IMR-90 (cell line): ENCODE measurements around the gene TK1. TPM values are rescaled to one million over a fixed set of nuclear protein-coding genes. Genes with fewer than 3 reads are reported as not detected.

Experiments
- ATAC-seq: fragments of 200-7000 bp; cut with Tn5 transposase; 2 replicates; pipeline ENCODE4 v1.9.1; 2020; ENCODE audit warnings: low read depth, mild to moderate bottlenecking, moderate library complexity
- BruUV-seq: library from RNA; stranded (reverse); fragments of 400-500 nt; replicated peaks from 2 replicates; lab custom pipeline; 2021; lab: Mats Ljungman, UMichigan
- CTCF ChIA-PET: fragments of 300-600 bp; formaldehyde crosslinking; extraction: SDS; loops from one replicate; lab custom pipeline; 2021; ENCODE audit warnings: antibody characterized with exemption; lab: Yijun Ruan, JAX
- POLR2A ChIA-PET: fragments of 300-600 bp; sonication (Branson Sonifier 250); formaldehyde crosslinking; loops from one replicate; lab custom pipeline; 2022; ENCODE audit warnings: antibody characterized with exemption; ENCODE audit not compliant: unreplicated experiment; lab: Charles Lee
- DNase-seq: peaks from one replicate; pipeline ENCODE4 v3.0.0; 2013
- H2AFZ ChIP-seq: replicated peaks from 2 replicates; pipeline ENCODE3; 2013; ENCODE audit warnings: low read length, mild to moderate bottlenecking; ENCODE audit not compliant: poor library complexity
- H2AK5ac ChIP-seq: 2 replicates; pipeline ENCODE4 v1.6.1; 2013; ENCODE audit warnings: low read depth, low read length, inconsistent platforms
- H2AK9ac ChIP-seq: replicated peaks from 2 replicates; pipeline ENCODE3; 2013; ENCODE audit warnings: mild to moderate bottlenecking, low read depth, low read length, moderate library complexity; ENCODE audit not compliant: poor library complexity
- H2BK120ac ChIP-seq: 2 replicates; pipeline ENCODE4 v1.6.1; 2013; ENCODE audit warnings: low read depth, low read length, inconsistent platforms
- H2BK15ac ChIP-seq: 3 replicates; pipeline ENCODE4 v1.6.1; 2013; ENCODE audit warnings: low read depth, low read length, inconsistent platforms
- H2BK20ac ChIP-seq: 2 replicates; pipeline ENCODE4 v1.6.1; 2013; ENCODE audit warnings: low read depth, mild to moderate bottlenecking, inconsistent platforms, low read length, moderate library complexity
- H2BK5ac ChIP-seq: 2 replicates; pipeline ENCODE4 v1.6.1; 2013; ENCODE audit warnings: mild to moderate bottlenecking, low read depth, low read length, inconsistent platforms; ENCODE audit not compliant: poor library complexity, severe bottlenecking
- H3K14ac ChIP-seq: replicated peaks from 2 replicates; pipeline ENCODE4 v1.6.1; 2013; ENCODE audit warnings: low read depth, low read length, inconsistent platforms
- H3K18ac ChIP-seq: 2 replicates; pipeline ENCODE4 v1.6.1; 2013; ENCODE audit warnings: low read depth, low read length, control low read depth
- H3K23ac ChIP-seq: 2 replicates; pipeline ENCODE4 v1.6.1; 2013; ENCODE audit warnings: low read depth, low read length, inconsistent platforms
- H3K27ac ChIP-seq: 2 replicates; pipeline ENCODE4 v1.5.1; 2013; ENCODE audit warnings: mild to moderate bottlenecking, control low read depth, low read length; ENCODE audit not compliant: insufficient read depth
- H3K27me3 ChIP-seq: 2 replicates; pipeline ENCODE4 v1.6.1; 2013; ENCODE audit warnings: low read length; ENCODE audit not compliant: control insufficient read depth, insufficient read depth
- H3K36me3 ChIP-seq: 2 replicates; pipeline ENCODE4 v1.6.1; 2013; ENCODE audit warnings: low read length, mixed read lengths; ENCODE audit not compliant: control insufficient read depth, insufficient read depth
- H3K4ac ChIP-seq: 2 replicates; pipeline ENCODE4 v1.6.1; 2013; ENCODE audit warnings: low read depth, low read length, inconsistent platforms
- H3K4me1 ChIP-seq: 2 replicates; pipeline ENCODE4 v1.6.1; 2013; ENCODE audit warnings: low read length, mixed read lengths; ENCODE audit not compliant: control insufficient read depth, insufficient read depth
- H3K4me2 ChIP-seq: 2 replicates; pipeline ENCODE4 v1.6.1; 2013; ENCODE audit warnings: low read depth, mild to moderate bottlenecking, control low read depth, low read length, moderate library complexity
- H3K4me3 ChIP-seq: 2 replicates; pipeline ENCODE4 v1.5.1; 2013; ENCODE audit warnings: low read depth, mild to moderate bottlenecking, control low read depth, low read length, moderate library complexity; ENCODE audit not compliant: insufficient read depth
- H3K56ac ChIP-seq: 2 replicates; pipeline ENCODE4 v1.6.1; 2013; ENCODE audit warnings: low read length, inconsistent platforms; ENCODE audit not compliant: insufficient read depth; ENCODE audit errors: extremely low read depth
- H3K79me1 ChIP-seq, 2 experiments: 2 replicates each; pipeline ENCODE4 v1.6.1; 2013; ENCODE audit warnings: low read length in 2 of 2, inconsistent platforms in 1 of 2, low read depth in 1 of 2
- H3K9ac ChIP-seq: 2 replicates; pipeline ENCODE4 v1.6.1; 2013; ENCODE audit warnings: low read depth, low read length, control low read depth
- H3K9me1 ChIP-seq: 2 replicates; pipeline ENCODE4 v1.6.1; 2013; ENCODE audit warnings: low read length, inconsistent platforms; ENCODE audit not compliant: insufficient read depth
- H3K9me3 ChIP-seq: 2 replicates; pipeline ENCODE4 v1.6.1; 2013; ENCODE audit warnings: low read length; ENCODE audit not compliant: control insufficient read depth, insufficient read depth
- H4K20me1 ChIP-seq: 2 replicates; pipeline ENCODE4 v1.6.1; 2013; ENCODE audit warnings: low read length, inconsistent platforms; ENCODE audit not compliant: insufficient read depth
- H4K5ac ChIP-seq: 2 replicates; pipeline ENCODE4 v1.6.1; 2013; ENCODE audit warnings: mild to moderate bottlenecking, low read depth, low read length, control low read depth
- H4K8ac ChIP-seq, 2 experiments: 2 replicates each; pipeline ENCODE4 v1.6.1; 2013; ENCODE audit warnings: low read depth in 2 of 2, low read length in 2 of 2, control low read depth in 1 of 2, inconsistent platforms in 1 of 2
- H4K91ac ChIP-seq: 2 replicates; pipeline ENCODE4 v1.6.1; 2013; ENCODE audit warnings: low read depth, low read length, inconsistent platforms; ENCODE audit not compliant: insufficient read depth
- CEBPB ChIP-seq: IDR thresholded peaks from 2 replicates; pipeline ENCODE4 v1.6.1; 2012; ENCODE audit warnings: low read depth, low read length, improper control_type of control experiment
- FOS ChIP-seq: fragments of 150-350 bp; IDR thresholded peaks from 2 replicates; pipeline ENCODE4 v1.6.1; 2016; ENCODE audit warnings: low read depth, low read length
- SMC3 ChIP-seq: fragments of 150-350 bp; IDR thresholded peaks from 2 replicates; pipeline ENCODE4 v1.6.1; 2016; ENCODE audit warnings: low read depth, mild to moderate bottlenecking, antibody characterized with exemption, low read length, moderate library complexity
- whole genome bisulfite sequencing, 2 experiments: methylation state at CpG; one replicate each; pipeline versions ENCODE4 v1.1.5 to v1.1.7; 2013; ENCODE audit warnings: missing lambda C conversion rate in 2 of 2; ENCODE audit not compliant: insufficient read length in 1 of 2; ENCODE audit errors: extremely low coverage in 2 of 2; 5-methylcytosine and 5-hydroxymethylcytosine counted together
- dilution Hi-C: fragments of 300-500 bp; cut with HindIII; formaldehyde crosslinking; loops from one replicate; pipeline ENCODE4 v1.14.3; 2018; ENCODE audit warnings: low sequenced_read_pairs; ENCODE audit not compliant: unreplicated experiment
- in situ Hi-C: fragments of 300-500 bp; cut with MboI; formaldehyde crosslinking; loops from 3 replicates; pipeline ENCODE4 v1.14.3; 2019; ENCODE audit warnings: low sequenced_read_pairs, inconsistent platforms, mixed read lengths
- intact Hi-C: fragments of 100-400 bp; cut with micrococcal nuclease; formaldehyde crosslinking; loops from 2 replicates; pipeline ENCODE4 v1.10.0; 2022
- polyA plus RNA-seq, 3 experiments: library from polyadenylated mRNA; depleted of rRNA; stranded (reverse); fragments of >200 nt; gene quantifications; 2 replicates each; pipeline ENCODE4 v1.2.3, GENCODE V29; 2012; ENCODE audit warnings: low replicate concordance in 1 of 3
- total RNA-seq: library from RNA; depleted of rRNA; stranded (reverse); fragments of >200 nt; gene quantifications from 2 replicates; pipeline ENCODE4 v1.2.3, GENCODE V29; 2012

The TK1 gene
- total and polyA plus RNA-seq, 2 of the 4 experiments (the other 2 are of a cell fraction) = 150 to 219 TPM

DNA sequence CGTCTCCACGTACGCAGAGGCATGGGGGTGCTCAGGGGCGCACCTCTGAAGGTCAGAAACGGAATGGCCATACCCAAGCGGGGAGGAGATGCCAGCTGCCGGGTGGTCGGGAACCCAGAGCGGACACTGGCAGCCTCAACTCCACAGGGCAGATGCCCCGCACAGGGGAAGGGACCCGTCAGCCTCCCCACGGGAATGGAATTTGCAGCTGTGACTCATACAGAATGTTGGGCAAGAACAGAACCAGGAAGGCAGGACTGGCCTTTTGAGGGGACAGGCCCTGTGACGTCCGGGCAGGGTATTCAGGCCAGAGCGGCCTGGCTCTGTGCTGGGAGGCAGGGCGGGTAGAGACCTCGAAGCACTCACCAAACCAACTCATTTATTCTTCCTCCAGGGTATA, 7.5 kb downstream of the TK1 start:
- peak overlapping the region; percentile 77 for H2AFZ ChIP-seq
- H3K56ac ChIP-seq = no peak overlapping the region
- no peak overlapping the region for H2BK15ac ChIP-seq
- TF ChIP-seq FOS (peak; percentile 73), SMC3 (no peak), CEBPB (peak; percentile 97)
- H3K18ac ChIP-seq = no peak overlapping the region
- 0 out of 2 replicates have a peak, but pooled peaks cover 5% of the 10 kb centered on the region for H4K20me1 ChIP-seq
- H3K9ac ChIP-seq = no peak overlapping the region
- no peaks in the 10 kb centered on the region; the same call in 1 of the 2 replicates for H3K36me3 ChIP-seq
- peak overlapping the region; percentile 88; the same call in 1 of the 2 replicates for H4K5ac ChIP-seq
- peaks cover 13% of the 10 kb centered on the region for H3K4me1 ChIP-seq
- intact Hi-C loops (no loop called here), dilution Hi-C loops (no loop called here), in situ Hi-C loops (loop anchor here (5.0 kb wide), 1 partner anchor 67 kb away; no protein-coding TSS in a partner anchor)
- H3K79me1 ChIP-seq = peaks cover 8 to 56% of the 10 kb centered on the region in 2 experiments; a peak in 3 of 4 replicates
- ChIA-PET POLR2A (no interaction called here), CTCF (no interaction called here)
- no peaks in the 10 kb centered on the region for H3K9me3 ChIP-seq
- no peak overlapping the region for H3K23ac ChIP-seq
- H3K14ac ChIP-seq = peak overlapping the region; percentile 25; the same call in 1 of the 2 replicates
- 81% methylated on average over 12 of the region's 17 CpGs; no CpG with 5 or more reads in 1 of the 2 experiments for WGBS, 2 experiments
- H4K91ac ChIP-seq = peak overlapping the region; percentile 43
- H4K8ac ChIP-seq = peak overlapping the region in 1 of 2 experiments; percentile 90; a peak in 2 of 4 replicates
- H3K27me3 ChIP-seq = no peaks in the 10 kb centered on the region
- peak overlapping the region; percentile 56; the same call in 1 of the 2 replicates for H2AK5ac ChIP-seq
- ATAC-seq (peak; percentile 63), DNase-seq (peak; percentile 74)
- no peak overlapping the region for H3K4me2 ChIP-seq
- H3K4ac ChIP-seq = peak overlapping the region; percentile 63
- no TSS peak for BruUV-seq
- peaks cover 9% of the 10 kb centered on the region; the same call in 1 of the 2 replicates for H3K9me1 ChIP-seq
- peak overlapping the region; percentile 64 for H2BK5ac ChIP-seq
- peak overlapping the region; percentile 69; the same call in 1 of the 2 replicates for H2BK20ac ChIP-seq
- no peak overlapping the region for H3K4me3 ChIP-seq
- no peak overlapping the region for H3K27ac ChIP-seq
- H2BK120ac ChIP-seq = peak overlapping the region; percentile 86; the same call in 1 of the 2 replicates
- H2AK9ac ChIP-seq = peak overlapping the region; percentile 68
